Brain pericyte (primary cell): ENCODE data around the gene TMA16.
"Not testable (repeated sequence)": the region's sequence is repeated elsewhere in the genome, so short reads cannot be mapped to it uniquely, and the experiment has no call there.

Experiments used
- DNase-seq: peaks from one replicate; pipeline ENCODE4 v3.0.0-alpha.2; 2012; ENCODE audit warnings: low read depth, low spot score

The TMA16 gene

DNA sequence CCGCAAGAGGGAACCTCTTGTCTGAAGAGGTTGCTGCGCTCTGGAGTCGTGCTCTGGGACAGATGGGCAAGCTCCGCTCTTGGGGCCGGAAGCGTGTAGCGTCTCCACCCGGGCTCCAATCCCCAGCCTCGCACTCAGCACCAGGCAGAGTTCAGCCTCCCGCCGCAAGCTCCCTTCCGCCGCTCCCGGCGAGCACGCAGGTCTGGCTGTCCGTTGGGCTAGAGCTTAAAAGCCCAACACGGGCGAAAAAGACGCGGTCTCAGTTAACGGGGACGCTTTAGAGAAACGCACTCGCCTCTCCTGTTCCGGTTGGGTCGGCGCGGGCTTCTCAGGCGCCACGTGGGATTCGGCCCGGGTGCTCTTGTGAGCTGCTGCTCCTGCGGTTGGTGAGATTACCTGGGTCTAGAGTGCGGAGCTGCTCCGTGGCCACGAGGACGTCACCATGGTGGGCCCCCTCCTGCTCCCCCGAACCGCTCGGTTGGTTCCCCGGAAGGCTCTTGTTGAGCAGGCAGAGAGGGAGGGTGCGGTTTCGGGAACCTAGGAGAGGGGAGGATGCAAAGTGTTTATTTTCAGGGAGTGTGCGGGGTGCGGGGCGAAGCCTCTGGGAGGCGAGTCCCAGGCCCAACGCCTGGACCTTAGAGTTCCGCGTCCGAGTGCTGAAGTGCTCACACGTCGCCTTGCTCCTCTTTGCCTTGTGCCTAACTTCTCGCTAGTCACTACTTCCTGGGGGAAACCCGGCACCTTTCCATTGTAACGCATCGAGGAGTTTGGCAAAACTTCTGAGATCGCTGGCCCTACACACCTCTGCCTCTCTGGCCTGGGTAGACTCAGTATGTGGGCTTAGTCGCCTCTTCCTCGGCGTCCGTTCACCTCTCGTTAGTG, at the start of gene TMA16:
TSS of gene TMA16 (plus strand) at position 331 of the 882 bp plus-strand sequence. CDS start at position 443, 112 bp downstream.
- DNase-seq: peak; percentile 82

DNA sequence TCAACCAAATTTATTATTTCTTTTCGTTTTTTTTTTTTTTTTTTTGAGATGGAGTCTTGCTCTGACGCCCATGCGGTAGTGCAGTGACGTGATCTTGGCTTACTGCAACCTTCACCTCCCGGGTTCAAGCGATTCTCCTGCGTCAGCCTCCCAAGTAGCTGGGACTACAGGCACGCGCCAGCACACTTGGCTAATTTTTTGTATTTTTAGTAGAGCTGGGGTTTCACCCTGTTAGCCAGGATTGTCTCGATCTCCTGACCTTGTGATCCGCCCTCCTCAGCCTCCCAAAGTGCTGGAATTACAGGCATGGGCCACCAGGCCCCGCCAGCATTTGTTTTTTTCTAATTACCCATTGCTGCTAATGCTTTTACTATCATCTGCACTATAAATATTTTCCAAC, 47.5 kb upstream of the TMA16 start:
- DNase-seq: not testable (repeated sequence)

DNA sequence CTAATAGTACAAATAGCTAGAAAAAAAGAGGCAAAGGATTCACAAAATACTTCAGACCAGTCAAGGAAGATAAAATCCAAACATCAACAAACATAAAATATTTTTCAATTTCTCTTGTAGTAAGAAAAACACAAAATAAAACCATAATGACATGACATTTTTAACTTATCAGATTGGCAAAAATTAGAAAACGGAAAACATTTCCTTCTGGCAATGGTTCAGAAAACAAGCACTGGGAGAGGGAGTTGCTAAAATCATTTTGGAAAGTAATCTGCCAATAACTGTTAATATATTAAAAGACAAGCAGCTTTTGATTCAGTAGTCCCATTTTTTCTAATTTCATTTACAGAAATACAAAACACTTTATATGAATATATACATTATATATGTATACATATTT, 47.0 kb upstream of the TMA16 start:
- DNase-seq: no peak

DNA sequence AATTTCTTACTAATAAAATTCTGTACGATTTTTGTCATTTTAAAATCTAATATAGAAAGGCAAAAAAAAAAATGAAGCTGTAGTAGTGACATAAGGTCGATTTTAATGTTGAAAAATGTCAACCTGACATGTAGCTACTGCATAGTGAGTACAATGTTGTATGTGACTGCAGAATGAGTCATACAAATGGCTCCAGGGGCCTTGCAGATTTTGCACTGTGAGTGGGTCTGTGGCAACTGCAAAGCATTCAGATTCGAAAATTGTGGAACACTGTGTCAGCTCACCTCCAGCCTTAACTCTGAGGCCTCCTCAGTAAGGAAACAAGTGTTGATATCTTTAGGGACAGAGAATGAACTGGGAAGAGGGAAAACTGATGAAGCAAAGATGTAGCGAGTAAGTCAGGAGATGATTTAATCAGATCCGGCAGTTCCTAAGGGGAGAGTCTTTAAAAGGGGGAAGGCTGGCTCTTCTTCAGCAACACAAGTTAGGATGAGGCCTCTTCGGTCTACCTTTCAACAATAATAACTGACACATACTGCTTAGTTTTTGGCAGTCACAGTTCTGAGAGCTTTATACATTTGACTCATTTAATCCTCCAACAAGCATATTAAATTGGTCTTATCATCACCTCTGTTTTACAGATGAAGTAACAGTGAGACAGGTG, 45.8 kb upstream of the TMA16 start:
- DNase-seq: no peak

DNA sequence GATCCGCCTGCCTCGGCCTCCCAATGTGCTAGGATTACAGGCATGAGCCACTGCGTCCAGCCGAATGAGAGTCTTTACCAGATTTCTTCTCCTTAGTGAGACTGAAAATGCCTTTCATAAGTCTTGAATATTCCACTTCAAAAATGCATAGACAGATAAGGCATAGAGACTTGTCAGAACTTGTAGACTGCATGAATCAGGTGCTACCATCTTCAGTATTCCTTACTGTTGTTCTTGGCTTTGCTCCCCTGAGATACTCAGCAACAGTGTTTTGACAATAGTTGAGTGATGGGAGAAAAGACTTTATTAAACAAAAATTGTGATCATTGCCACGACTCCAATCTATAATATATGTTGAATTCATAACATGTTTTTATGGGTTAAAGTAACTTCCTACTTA, 31.9 kb upstream of the TMA16 start:
- DNase-seq: no peak

DNA sequence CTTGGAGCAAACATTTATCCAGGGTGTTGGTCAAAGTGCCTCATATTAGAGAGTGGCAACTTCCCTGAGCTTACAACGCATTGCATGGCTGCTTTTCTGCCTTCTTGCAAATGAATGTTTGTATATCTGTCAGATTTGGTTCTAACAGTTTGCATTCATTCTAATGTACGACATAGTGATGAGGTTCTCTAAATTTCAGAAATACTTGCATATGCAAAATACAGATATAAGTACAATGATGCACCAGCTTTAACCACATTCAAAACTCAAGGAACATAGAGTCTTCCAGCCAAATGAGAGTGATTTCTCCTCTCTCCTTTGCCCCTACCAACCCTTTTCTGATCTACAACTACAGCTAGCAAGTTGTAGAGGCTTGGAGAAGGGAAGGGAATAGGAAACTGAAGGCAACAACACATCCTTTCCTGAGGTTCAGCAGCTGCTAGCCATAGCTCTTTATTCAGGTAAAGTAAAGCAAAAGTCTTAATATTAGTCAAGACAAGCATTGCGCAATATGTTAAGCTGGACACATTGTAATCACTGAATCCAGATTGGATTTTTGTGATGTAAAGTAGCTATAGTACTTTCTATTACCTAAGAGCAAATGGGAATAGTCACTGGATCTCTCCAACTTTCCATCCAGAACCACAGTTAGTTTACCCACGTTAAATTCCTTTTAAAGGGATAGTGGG, 27.3 kb upstream of the TMA16 start:
- no peak for DNase-seq

DNA sequence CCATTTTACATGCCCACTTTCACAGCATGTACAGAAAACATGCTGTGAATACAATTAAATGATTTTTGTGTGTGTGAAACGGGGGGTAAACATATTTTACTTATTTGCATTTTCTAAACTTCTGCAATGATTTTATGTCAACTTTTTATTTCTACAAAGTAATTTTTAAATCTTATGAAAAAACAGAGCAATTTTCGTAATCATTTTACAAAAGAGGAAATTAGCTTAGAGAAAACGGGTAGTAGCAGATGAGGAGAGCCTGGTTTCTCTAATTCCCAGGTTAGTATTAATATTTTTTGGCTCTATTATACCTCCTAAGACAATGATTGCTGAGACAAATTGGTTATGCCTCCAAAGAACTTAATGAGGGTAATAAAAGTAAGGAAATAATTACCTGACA, 24.1 kb upstream of the TMA16 start:
- DNase-seq: no peak

DNA sequence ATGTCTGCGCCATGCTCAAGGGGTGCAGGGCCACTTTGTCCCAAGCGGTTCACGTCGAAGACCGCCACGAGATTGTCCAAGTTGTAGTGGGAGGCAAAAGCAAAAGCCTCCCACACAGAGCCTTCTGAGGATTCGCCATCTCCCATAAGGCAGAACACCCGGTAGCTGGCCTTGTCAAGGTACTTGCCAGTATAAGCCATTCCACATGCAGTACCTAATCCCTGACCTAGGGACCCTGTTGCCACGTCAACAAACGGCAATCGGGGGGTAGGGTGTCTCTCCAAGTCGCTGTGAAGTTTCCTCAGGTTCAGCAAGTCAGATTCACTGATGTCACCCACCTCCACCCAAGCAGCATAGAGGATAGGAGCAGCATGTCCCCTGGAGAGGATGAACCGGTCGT, 21.4 kb upstream of the TMA16 start:
- DNase-seq: no peak

DNA sequence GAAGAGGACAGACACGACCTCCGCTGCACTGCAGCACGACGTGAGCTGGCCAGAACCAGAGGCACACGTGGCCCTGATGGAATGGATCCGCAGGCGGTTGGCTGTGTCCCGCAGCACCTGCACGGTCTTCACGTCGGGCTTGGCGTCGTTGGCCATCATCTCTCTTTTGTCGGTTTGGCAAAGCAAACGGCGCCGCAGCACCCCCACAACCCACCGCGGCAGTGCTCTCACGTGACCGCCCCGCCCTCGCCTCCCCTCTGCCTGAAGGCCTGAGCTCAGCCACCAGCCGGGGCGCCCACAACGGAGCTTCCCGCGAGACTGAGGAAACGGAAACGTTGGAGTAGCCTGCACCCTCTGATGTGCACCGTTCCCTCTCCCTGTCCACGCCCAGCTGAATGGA, 20.9 kb upstream of the TMA16 start, which contains the start of gene TKTL2:
TSS of gene TKTL2 (minus strand) at position 179 of the 400 bp plus-strand sequence. CDS start at position 159, 20 bp downstream.
- DNase-seq: no peak

DNA sequence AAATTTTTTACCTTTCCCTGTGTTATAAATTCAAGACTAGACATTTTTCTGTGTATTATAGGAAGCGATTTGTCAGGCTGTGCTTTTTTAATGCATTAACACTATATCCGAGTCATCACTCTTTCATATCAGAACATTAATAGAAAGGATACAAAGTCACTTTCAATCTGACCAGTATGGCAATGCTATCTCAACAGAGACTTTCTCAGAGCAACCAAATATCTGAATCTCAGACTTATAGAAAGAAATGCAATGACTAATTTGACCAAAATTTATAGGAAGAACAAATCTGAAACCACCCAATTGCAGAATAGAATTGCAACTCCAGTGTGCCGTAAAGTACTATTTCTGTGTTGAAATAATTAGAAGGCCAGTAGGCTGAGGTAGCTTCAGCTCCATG, 20.5 kb upstream of the TMA16 start:
- DNase-seq: no peak

DNA sequence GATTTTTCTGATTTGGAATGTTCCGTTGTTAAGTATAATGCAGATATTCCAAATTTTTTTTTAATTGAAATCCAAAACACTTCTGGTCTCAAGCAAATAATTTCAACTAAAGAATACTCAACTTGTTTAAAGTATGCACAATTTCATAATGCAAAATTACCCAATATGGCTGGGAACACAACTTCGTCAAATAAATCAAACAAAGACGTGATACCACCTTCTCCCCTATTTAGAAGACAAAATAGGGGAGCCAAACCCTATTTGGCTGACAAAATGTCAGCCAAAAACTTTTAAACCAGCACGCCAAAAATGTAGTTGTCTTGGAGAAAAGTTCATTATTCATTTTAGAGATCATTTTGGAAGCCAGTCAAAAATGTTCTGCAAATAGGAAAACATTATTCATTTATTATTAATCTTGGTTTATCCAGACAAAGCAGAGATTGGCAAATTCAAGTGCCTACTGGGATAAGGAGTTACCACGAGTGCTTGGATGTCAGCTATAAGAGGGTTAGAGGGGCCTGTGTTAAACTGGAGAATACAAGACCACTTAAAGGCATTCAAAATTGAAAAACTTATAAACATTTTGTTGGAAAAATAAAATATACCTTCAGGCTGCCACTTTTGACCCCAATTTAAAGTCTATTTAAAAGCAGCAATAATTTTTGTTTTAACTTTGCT, 17.6 kb upstream of the TMA16 start:
- no peak for DNase-seq

DNA sequence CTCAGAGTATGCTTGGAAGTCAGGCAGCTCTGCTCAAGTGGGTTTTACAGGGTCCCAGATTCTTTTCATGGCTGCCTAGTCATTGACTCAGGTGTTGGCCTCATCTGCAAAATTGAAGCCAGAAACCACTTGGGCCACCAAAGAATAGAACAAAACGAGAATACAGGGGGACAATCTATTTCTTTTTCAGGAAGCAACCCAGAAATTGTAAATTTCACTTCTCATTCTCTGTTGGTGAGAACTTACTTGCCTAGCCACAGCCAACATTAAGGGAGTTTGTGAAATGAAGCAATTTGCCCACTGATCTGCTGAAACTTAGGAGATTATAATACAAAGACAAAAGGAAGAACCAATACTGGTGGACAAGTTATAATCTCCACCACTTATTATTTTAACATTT, 12.3 kb upstream of the TMA16 start:
- no peak for DNase-seq

DNA sequence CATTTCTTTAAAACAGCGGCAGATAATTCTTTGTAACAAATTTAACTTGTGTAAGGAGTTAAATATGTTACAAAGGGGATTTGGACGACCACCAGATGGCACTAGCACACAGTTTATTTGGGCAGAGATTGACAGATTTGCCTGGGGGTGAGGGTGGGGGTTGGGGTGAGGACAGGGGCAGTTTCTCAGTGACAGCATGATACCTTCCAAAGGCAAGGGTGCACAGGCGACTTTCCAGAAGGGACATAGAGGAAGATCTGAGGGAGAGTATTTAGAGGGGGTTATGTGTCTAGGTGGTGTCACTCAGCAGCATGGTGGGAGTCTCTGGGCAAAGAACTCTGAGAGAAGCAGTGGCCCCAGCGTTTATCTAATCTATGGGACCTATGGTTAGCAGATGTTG, 9.6 kb upstream of the TMA16 start:
- no peak for DNase-seq

DNA sequence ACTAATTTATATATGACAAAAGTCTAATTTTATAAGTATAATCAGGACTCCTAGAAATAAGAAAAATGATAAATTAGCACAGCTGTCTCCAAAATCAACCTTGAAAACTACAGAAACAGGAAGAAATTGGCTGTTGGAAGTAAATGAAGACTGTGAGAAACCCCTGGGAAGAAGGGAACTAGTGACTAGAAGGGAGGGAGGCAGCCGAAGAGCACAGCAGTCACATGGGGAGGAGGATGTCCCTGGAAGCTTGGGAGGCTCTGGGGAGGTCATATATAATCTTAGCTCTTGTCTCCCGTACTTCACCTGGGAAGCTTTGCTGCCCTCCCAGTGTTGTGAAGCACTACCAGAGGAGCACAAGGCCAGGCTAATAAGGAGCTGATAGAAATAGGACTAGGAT, 8.9 kb upstream of the TMA16 start:
- DNase-seq: no peak

DNA sequence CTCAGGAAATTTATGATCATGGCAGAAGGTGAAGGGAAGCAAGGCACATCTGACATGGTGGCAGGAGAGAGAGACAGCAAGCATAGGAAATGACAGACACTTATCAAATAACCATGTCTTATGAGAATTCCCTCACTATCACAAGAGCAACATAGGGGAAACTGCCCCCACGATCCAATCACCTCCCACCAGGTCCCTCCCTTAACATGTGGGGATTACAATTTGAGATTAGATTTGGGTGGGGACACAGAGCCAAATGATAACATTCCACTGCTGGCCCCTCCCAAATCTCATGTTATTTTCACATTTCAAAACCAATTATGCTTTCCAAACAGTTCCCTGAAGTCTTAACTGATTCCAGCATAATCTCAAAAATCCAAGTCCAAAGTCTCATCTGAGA, 8.2 kb upstream of the TMA16 start:
- no peak for DNase-seq

DNA sequence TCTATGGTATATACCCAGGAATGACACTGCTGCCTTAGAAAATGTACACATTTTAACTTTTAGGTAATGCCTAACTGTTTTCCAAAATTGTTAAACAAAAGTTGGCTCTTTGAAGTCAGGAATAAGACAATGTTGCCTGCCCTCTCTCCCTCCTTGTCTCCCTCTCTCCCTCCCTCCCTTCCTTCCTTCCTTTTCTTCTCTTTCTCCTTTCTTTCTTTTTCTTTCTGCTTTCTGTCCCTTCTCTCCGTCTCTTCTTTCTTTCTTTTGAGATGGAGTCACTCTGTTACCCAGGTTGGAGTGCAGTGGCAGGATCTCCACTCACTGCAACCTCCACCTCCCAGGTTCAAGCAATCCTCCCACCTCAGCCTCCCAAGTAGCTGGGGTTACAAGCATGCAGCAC, 4.6 kb upstream of the TMA16 start:
- no peak for DNase-seq

DNA sequence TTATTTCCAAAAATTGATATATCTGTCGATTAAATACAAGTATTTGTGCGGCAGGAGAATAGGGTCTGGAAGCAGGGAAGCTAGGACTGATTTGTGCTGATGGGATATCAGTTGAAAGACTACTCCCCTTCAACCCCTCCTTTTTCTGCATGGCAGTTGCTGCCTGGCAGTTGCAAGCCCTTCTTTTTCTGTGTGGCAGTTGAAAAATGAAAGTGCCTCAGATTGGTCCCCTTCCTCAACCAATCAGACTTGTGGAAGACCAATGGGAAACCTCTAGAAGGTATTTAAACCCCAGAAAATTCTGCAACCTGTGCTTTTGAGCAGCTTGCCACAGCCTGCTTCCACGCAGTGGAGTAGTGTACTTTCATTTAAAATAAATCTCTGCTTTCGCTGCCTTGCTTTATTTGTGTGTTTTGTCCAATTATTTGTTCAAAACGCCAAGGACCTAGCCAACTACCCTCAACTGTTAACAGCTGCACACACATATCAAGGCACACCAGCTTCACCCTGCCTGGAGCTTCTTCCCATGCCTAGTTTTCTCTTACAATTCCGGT, 1.5 kb upstream of the TMA16 start:
- no peak for DNase-seq

DNA sequence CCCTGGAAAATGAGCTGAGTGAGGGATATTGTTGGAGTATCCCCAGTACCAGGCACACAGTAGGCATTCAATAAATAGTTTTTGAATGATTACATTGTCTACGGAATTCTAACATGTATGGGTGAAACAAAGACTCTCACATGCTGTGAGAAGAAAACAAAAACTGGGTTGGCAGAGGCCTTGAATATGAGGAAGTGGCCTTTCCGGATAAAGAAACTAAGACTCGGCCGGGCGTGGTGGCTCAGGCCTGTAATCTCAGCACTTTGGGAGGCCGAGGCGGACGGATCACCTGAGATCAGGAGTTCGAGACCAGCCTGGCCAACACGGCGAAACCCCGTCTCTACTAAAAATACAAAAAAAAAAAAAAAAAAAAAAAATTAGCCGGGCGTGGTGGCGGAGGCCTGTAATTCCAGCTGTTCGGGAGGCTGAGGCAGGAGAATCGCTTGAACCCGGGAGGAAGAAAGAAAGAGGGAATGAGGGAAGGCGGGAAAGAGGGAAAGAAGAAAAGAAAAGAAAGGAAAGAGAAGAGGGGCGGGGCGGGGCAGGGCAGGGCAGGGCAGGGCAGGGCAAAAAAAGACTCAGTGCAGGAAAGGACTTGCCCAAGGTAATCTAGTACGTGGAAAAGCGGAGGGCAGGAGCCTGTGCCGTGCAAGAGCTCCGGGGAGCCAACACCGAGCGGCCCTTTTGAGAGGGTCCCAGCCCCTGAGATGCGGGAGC, 689 bp upstream of the TMA16 start:
- DNase-seq: no peak

DNA sequence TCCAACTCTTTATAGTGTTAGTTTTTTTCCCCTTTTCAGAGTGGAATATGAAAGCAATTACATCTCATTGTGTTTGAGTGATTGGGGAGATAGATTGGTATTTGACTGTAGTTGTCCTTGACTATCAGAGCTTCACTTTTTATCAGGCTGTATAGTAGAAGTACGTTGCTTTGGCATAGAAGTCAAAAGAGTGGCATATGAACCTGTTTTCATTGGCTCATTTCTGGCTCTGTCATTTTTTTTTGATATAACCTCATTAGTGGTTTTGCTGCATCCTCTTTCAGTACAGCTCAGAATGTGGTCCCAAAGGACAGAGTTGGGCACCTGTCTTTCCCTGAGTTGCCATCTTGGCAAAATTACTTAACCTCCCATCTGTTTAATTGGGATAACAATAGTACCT, 1.4 kb downstream of the TMA16 start:
- DNase-seq: no peak

DNA sequence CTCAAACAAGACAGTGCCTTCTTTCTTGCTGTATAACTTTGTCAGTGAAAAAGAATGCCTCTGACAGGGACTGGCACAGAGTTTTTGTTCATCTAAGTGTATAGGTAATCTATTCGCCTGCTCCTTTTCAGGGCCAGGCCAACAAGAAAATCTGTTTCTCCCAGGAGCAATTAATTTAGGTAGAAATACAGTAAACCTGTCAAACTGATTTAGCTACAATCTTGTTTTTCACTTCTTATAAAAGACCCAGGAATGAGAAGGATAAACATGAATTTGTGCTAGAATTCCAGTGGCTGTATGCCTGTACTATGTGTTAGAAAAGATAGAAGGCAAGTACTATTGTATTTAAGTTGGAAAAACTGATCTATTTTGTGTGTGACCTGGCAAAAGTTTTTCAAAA, 6.1 kb downstream of the TMA16 start:
- DNase-seq: no peak

DNA sequence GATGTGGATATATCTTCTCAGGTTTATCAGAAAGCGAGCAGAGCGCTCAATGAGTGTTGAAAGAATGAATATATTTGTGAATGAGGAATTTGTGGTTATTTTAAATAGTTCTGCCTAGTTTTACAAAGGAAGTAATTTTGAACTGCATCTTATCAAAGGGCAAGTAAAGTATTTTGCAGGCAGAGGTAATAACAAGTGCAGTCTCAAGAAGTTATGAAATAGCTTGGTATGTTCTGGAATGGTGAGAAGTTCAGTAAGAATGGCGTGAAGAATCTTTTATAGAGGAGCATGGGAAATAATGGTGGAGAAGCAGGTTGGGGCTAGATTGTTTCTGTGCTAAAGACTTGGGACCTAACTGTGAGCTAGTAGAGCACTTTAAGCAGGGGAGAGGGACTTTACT, 10.9 kb downstream of the TMA16 start:
- DNase-seq: no peak
